Keratinocyte (primary cell): ENCODE results near the gene SMIM24. TPM values are rescaled to one million over a fixed set of nuclear protein-coding genes. Genes with fewer than 3 reads are reported as not detected.

Experiments
- DNase-seq: peaks from one replicate; pipeline ENCODE4 v3.0.0-alpha.2; 2011; ENCODE audit warnings: low read depth, missing footprints, low spot score
- FAIRE-seq: peaks from 2 replicates; lab custom pipeline; 2011; peaks lifted over from hg19 to GRCh38; lab: Jason Lieb, UNC
- H2AFZ ChIP-seq: 2 replicates; pipeline ENCODE4 v1.6.0; 2012; ENCODE audit warnings: low read length, control low read depth, inconsistent platforms; ENCODE audit not compliant: control insufficient read depth
- H3K27ac ChIP-seq: 2 replicates; pipeline ENCODE4 v1.5.1; 2011; ENCODE audit warnings: low read length; ENCODE audit not compliant: control insufficient read depth, insufficient read depth
- H3K27me3 ChIP-seq: 3 replicates; pipeline ENCODE4 v1.6.0; 2011; ENCODE audit warnings: low read length; ENCODE audit not compliant: control insufficient read depth, insufficient read depth; ENCODE audit errors: extremely low read depth
- H3K36me3 ChIP-seq, 2 experiments: 2 replicates in 1 of 2; 3 replicates in 1 of 2; pipeline ENCODE4 v1.5.1; 2011; ENCODE audit warnings: low read length in 2 of 2, mild to moderate bottlenecking in 1 of 2; ENCODE audit not compliant: control insufficient read depth in 2 of 2, insufficient read depth in 2 of 2; ENCODE audit errors: extremely low read depth in 1 of 2
- H3K4me1 ChIP-seq: 3 replicates; pipeline ENCODE4 v1.5.1; 2011; ENCODE audit warnings: low read length; ENCODE audit not compliant: control insufficient read depth, insufficient read depth; ENCODE audit errors: extremely low read depth
- H3K4me2 ChIP-seq: 3 replicates; pipeline ENCODE4 v1.6.0; 2011; ENCODE audit warnings: low read depth, low read length; ENCODE audit not compliant: control insufficient read depth, insufficient read depth; ENCODE audit errors: extremely low read depth
- H3K4me3 ChIP-seq, 3 experiments: fragments of 200-600 bp in 1 of 3; sonication (generic) in 1 of 3; 2 replicates in 2 of 3; 3 replicates in 1 of 3; pipeline ENCODE4 v1.5.1; 2011 to 2016; ENCODE audit warnings: low read length in 3 of 3, mild to moderate bottlenecking in 3 of 3, control low read depth in 2 of 3, inconsistent platforms in 1 of 3, low read depth in 1 of 3, mixed read lengths in 1 of 3, mixed run types in 1 of 3, moderate library complexity in 1 of 3; ENCODE audit not compliant: control insufficient read depth in 2 of 3, insufficient read depth in 2 of 3; ENCODE audit errors: extremely low read depth in 1 of 3
- H3K79me2 ChIP-seq: 2 replicates; pipeline ENCODE4 v1.6.0; 2012; ENCODE audit warnings: low read length; ENCODE audit not compliant: control insufficient read depth, insufficient read depth
- H3K9ac ChIP-seq: 3 replicates; pipeline ENCODE4 v1.6.0; 2011; ENCODE audit warnings: low read length; ENCODE audit not compliant: control insufficient read depth, insufficient read depth; ENCODE audit errors: extremely low read depth
- H3K9me1 ChIP-seq: 3 replicates; pipeline ENCODE4 v1.6.0; 2011; ENCODE audit warnings: low read length; ENCODE audit not compliant: control insufficient read depth, insufficient read depth; ENCODE audit errors: extremely low read depth
- H3K9me3 ChIP-seq: 2 replicates; pipeline ENCODE4 v1.5.1; 2012; ENCODE audit warnings: low read depth, low read length; ENCODE audit not compliant: control insufficient read depth
- H4K20me1 ChIP-seq: 3 replicates; pipeline ENCODE4 v1.6.0; 2011; ENCODE audit warnings: low read length; ENCODE audit not compliant: control insufficient read depth, insufficient read depth; ENCODE audit errors: extremely low read depth
- EZH2 ChIP-seq: IDR thresholded peaks from one replicate; pipeline ENCODE4 v1.6.1; 2012; ENCODE audit warnings: inconsistent platforms, mild to moderate bottlenecking, low read length, moderate library complexity
- dilution Hi-C: fragments of 300-500 bp; cut with MboI; formaldehyde crosslinking; loops from one replicate; pipeline ENCODE4 v1.7.0; 2020; ENCODE audit warnings: low sequenced_read_pairs; ENCODE audit not compliant: extremely low pct_ligation_motif_present
- polyA plus RNA-seq, 5 experiments: library from polyadenylated mRNA; depleted of rRNA in 3 of 5; stranded (reverse) in 3 of 5; stranded (forward) in 1 of 5; unstranded in 1 of 5; fragments of >200 nt; gene quantifications; 1 replicate in 1 of 5; 2 replicates in 3 of 5; 3 replicates in 1 of 5; pipeline versions ENCODE4 v1.2.1 to v1.2.3, GENCODE V29; 2011 to 2012; ENCODE audit warnings: missing spikeins in 2 of 5, low read depth in 1 of 5, low replicate concordance in 1 of 5
- TF ChIP-seq, protein P1 (sequence below), 3 experiments: IDR thresholded peaks in 1 of 3; conservative IDR thresholded peaks in 1 of 3; optimal IDR thresholded peaks in 1 of 3; 2 replicates in 2 of 3; 3 replicates in 1 of 3; pipeline versions ENCODE3 to v1.5.1; 2011; ENCODE audit warnings: low read length in 3 of 3, mild to moderate bottlenecking in 3 of 3, moderate library complexity in 2 of 3, control low read depth in 1 of 3, inconsistent platforms in 1 of 3; ENCODE audit not compliant: insufficient read depth in 2 of 3; ENCODE audit errors: extremely low read depth in 1 of 3

SMIM24 gene
- polyA plus RNA-seq, 1 donor (not counting 4 experiments of a cell fraction or from before 2014, with no cell fraction given): not detected

- H3K79me2 ChIP-seq: peaks cover 93% of the 10 kb centered on the region
- DNase-seq (no peak), FAIRE-seq (no peak)
- no peak overlapping the region for H3K9ac ChIP-seq
- no peaks in the 10 kb centered on the region for H3K9me3 ChIP-seq
- peaks cover 11% of the 10 kb centered on the region for H3K9me1 ChIP-seq
- H3K4me3 ChIP-seq: no peak overlapping the region
- no peak overlapping the region for H3K4me2 ChIP-seq
- peaks cover 20 to 22% of the 10 kb centered on the region in 2 experiments for H3K36me3 ChIP-seq
- no peaks in the 10 kb centered on the region for H3K27me3 ChIP-seq
- dilution Hi-C loops: no loop called here
- TF ChIP-seq, protein P1, sequence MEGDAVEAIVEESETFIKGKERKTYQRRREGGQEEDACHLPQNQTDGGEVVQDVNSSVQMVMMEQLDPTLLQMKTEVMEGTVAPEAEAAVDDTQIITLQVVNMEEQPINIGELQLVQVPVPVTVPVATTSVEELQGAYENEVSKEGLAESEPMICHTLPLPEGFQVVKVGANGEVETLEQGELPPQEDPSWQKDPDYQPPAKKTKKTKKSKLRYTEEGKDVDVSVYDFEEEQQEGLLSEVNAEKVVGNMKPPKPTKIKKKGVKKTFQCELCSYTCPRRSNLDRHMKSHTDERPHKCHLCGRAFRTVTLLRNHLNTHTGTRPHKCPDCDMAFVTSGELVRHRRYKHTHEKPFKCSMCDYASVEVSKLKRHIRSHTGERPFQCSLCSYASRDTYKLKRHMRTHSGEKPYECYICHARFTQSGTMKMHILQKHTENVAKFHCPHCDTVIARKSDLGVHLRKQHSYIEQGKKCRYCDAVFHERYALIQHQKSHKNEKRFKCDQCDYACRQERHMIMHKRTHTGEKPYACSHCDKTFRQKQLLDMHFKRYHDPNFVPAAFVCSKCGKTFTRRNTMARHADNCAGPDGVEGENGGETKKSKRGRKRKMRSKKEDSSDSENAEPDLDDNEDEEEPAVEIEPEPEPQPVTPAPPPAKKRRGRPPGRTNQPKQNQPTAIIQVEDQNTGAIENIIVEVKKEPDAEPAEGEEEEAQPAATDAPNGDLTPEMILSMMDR (optimal IDR thresholded peaks at IDR 0.05 in 1 of 3, IDR thresholded peaks at IDR 0.05 in 1 of 3, conservative IDR thresholded peaks at IDR 0.05 in 1 of 3; ENCODE audit: extremely low read depth in 1 of 3, insufficient read depth in 2 of 3, low read length in 3 of 3): no peak
- TF ChIP-seq EZH2: no peak
- H4K20me1 ChIP-seq: peaks cover 38% of the 10 kb centered on the region
- H2AFZ ChIP-seq: no peak overlapping the region
- no peak overlapping the region for H3K27ac ChIP-seq
- H3K4me1 ChIP-seq: peaks cover 19% of the 10 kb centered on the region
These were observed 32.4 kb upstream of the SMIM24 start for GRCh38 chr19:3512562-3513228.

GRCh38 chr19:3511506-3512251 lies 31.4 kb upstream of the SMIM24 start:
- H3K9ac ChIP-seq: no peak overlapping the region
- FAIRE-seq (no peak), DNase-seq (no peak)

More at GRCh38 chr19:3511506-3512251, 31.4 kb upstream of the SMIM24 start:
- peaks cover 96% of the 10 kb centered on the region for H3K79me2 ChIP-seq
- no peak overlapping the region for H2AFZ ChIP-seq
- H3K4me3 ChIP-seq: no peak overlapping the region
- H4K20me1 ChIP-seq: peaks cover 34% of the 10 kb centered on the region
- TF ChIP-seq, protein P1 (optimal IDR thresholded peaks at IDR 0.05 in 1 of 3, IDR thresholded peaks at IDR 0.05 in 1 of 3, conservative IDR thresholded peaks at IDR 0.05 in 1 of 3; ENCODE audit: extremely low read depth in 1 of 3, insufficient read depth in 2 of 3, low read length in 3 of 3): no peak
- TF ChIP-seq EZH2: no peak
- H3K4me2 ChIP-seq: no peak overlapping the region
- no peaks in the 10 kb centered on the region for H3K9me3 ChIP-seq
- peaks cover 23% of the 10 kb centered on the region for H3K4me1 ChIP-seq
- H3K27ac ChIP-seq: no peak overlapping the region
- peaks cover 11% of the 10 kb centered on the region for H3K9me1 ChIP-seq
- H3K36me3 ChIP-seq: peaks cover 20 to 22% of the 10 kb centered on the region in 2 experiments
- dilution Hi-C loops: no loop called here
- H3K27me3 ChIP-seq: no peaks in the 10 kb centered on the region
